NCI-H524 treated with DMSO at 0.1 percent for 48 hours (cell line): Measurements from ENCODE around the gene SULT2A1.
"Not testable (repeated sequence)": the region's sequence is repeated elsewhere in the genome, so short reads cannot be mapped to it uniquely, and the experiment has no call there.

Source experiments
- DNase-seq: peaks from one replicate; lab custom pipeline; 2025; lab: John Stamatoyannopoulos, UW

SULT2A1 gene

DNA sequence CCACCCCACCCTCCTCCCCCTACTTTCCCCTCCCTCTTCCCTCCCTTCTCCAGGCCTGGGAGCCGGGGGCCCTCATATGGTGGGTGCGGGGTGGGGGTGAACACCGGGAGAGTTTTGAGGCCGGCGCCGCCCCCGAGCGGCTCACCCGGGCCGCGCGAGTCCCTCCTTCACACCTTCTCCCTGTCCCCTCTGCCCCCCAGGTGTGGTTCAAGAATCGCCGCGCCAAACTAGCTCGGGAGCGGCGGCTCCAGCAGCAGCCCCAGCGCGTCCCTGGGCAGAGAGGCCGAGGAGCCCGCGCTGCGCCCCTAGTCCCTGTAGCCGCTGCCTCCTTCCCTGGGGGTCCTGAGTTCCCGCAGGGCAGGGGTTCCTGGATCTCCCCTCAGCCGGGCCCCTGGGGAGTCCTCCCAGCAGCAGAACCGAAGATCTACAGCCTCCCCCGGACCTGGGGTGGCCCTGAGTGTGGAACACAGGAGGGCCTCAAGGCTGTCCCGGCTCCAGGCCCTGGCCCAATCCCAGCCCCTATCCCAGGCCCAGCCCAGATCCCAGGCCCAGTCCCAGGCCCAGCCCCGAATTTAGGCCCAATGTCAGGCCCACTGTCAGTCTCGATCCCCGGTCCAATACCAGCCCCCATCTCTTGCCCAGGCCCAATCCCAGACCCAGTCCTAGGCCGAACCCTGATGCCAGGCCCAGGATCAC is 25.4 kb downstream of the SULT2A1 start:
- no peak for DNase-seq

- not testable (repeated sequence) for DNase-seq
Measured at GRCh38 chr19:47859838-47860237, 26.3 kb downstream of the SULT2A1 start.

GRCh38 chr19:47858646-47859285 is 27.3 kb downstream of the SULT2A1 start, which contains the start of gene TPRX2:
TPRX2 (plus strand) TSS chr19:47859235; CDS start chr19:47859247, 12 bp downstream.
- not testable (repeated sequence) for DNase-seq

DNA sequence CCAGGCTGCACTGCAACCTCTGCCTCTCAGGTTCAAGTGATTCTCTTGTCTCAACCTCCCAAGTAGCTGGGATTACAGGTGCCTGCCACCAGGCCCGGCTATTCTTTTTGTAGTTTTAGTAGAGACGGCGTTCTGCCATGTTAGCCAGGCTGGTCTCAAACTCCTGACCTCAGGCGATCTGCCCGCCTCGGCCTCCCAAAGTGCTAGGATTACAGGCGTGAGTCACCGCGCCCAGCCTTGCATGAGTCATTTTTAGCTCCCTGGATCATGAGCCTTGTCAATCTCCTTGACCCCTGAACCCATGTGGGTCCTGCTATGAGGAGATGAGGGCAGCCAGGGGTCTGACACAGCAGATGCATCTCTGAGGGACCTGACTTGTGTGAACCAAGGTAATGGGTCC is 27.9 kb downstream of the SULT2A1 start:
- DNase-seq, result not testable (repeated sequence)

GRCh38 chr19:47854459-47854858 is 31.7 kb downstream of the SULT2A1 start:
- DNase-seq, result no peak

DNA sequence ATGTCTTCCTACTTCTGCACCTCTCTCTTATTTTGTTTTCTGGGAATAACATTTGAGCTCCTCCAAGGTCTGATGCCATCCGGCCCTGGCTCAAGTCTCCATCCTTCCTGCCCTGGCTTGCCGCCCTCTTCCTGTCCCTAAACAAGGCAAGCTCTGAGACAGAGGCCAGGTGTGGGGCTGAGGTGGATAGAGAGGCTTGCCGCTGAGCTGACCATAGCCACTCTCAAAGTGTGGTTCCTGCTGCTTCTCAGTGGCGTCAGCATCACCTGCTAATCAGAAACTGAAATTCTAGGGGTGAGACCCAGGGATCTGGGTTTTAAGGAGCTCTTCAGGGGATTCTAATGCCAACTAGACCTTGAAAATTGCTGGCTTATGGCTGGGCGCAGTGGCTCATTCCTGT is 33.1 kb downstream of the SULT2A1 start:
- DNase-seq, result no peak

DNA sequence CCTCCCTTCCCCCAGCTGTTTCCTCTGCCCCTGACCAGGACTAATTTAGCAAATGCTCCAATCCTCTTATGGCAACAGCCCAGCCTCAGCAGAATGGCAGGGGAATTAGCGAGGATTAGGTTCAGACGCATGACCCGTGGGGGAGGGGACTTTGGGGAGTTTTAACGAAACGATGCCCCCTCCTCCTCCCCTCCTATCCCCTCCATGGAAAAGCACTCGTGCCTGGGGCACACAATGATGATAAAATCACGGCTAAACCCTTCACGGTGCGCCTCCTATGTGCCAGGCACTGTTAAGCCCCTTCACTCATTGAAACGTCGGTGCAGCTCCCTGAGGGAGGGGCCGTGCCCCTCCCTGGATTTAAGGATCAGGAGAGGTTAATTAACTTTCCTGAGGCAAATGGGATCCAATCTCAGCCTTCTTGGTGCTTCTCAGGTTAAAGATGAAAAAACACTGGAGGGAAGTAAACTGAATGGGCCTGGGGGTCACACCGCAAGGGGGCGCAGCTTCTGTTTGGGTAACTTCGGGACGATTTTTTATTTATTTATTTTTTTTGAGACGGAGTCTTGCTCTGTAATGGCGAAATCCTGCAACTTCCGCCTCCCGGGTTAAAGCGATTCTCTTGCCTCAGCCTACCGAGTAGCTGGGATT is 37.2 kb downstream of the SULT2A1 start:
- peak; percentile 94 for DNase-seq

DNA sequence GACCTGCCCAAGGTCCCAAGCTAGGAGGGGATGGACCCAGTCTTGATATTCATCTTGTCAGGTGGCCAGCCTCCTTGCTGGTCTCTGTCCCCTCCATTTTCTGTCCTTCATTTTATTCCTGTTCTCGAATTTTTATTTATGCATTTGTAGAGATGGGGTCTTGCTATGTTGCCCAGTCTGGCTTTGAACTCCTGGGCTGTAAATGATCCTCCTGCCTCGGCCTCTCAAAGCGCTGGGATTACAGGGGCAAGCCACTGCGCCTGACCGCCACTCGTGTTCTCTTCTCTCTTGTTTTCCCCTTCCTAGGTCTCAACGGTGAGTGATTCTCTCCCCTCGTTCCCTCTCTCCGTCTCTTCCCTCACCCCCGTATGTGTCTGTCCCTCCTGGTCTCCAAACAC is 37.7 kb downstream of the SULT2A1 start:
- DNase-seq, result no peak

DNA sequence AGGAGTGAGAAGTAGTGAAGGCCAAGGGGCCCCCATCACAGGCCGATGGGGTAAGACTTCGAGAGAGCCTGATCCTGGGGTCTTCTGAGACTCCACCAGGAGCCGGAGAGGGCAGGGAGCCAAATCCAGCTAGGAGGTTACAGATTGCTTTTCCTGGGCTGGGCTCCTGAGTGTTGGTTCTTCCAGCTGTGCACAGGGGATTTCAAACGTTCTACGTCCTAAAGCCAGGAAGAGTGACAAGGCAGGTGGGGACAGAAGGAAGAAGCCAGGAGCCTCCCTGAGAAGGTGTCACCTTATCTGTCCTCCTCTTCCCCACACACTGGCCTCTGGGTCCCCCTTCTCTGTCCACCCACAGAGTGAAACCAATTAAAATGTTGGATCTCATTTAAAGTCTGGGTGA is 43.2 kb downstream of the SULT2A1 start:
- DNase-seq, result no peak

DNA sequence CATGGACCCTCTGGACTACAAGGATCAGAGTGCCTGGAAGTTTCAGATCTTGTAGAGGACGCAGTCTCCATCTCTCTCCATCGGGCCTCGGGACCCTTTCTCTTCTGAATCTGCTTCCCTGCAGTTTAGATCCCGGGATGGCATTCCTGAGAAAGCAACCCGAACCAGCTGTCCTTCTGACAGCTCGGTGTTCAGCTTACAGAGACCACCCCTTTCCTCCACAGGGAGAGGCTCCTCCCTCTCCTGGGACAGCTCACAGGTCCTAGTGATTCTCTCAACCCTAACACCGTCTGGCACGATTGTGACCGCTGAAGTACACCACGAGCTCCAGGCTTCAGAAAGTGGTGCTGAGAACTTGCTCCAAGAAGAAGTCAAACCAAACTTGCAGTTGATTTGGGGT is 46.2 kb downstream of the SULT2A1 start:
- peak; percentile 40 for DNase-seq

- no peak for DNase-seq
Measured at GRCh38 chr19:47839411-47839810, 46.7 kb downstream of the SULT2A1 start.

DNA sequence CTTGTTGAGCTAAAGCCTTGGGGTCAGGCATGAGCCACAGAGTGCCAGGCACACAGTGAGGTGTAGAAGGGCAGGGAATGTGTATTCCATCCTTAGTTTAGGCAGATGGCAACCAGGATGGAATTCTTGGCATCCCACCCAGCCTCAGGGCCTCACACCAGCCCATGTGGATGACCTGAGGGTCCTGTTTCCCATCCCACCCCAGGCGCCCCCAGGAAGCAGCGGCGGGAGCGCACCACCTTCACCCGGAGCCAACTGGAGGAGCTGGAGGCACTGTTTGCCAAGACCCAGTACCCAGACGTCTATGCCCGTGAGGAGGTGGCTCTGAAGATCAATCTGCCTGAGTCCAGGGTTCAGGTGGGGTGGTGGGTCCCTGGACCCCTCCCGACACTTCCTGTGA is 50.1 kb downstream of the SULT2A1 start:
- DNase-seq, result no peak

DNA sequence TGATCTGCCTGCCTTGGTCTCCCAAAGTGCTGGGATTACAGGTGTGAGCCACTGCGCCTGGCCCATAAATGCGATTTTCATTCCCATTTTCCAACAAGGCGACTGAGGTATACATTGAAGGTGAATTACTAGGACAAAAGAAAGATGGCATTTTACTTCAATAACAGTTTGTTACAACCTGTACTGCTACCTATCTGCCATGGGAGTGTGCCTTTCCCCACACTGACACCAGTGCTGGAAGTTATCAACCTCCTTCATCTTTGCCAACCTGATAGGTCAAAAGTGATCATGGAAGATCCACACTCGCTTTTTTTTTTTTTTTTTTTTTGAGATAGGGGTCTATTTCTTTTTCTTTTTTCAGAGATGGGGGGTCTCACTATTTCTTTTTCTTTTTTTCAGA is 53.4 kb downstream of the SULT2A1 start:
- DNase-seq, result no peak

- DNase-seq, result no peak
Measured at GRCh38 chr19:47826800-47827199, 59.3 kb downstream of the SULT2A1 start.

DNA sequence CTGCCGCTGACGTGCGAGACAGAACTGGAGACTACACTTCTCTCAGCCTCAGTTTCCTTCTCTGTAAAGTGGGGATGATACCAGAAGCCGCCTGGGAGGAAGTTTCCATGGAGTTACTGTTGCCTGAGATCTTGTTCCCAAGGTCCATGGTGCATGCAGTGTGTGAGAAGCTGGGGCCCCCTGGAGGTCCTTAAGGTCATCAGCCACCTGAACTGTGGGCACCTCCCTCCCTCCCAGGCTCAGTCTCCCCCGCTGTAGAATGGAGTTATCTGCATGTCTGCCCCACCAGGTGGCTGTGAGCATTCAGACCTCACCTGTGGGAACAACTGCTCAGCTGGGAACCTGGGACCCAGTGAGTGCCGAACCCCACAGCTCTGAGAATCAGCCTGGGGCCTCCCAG is 61.7 kb downstream of the SULT2A1 start:
- DNase-seq, result no peak

DNA sequence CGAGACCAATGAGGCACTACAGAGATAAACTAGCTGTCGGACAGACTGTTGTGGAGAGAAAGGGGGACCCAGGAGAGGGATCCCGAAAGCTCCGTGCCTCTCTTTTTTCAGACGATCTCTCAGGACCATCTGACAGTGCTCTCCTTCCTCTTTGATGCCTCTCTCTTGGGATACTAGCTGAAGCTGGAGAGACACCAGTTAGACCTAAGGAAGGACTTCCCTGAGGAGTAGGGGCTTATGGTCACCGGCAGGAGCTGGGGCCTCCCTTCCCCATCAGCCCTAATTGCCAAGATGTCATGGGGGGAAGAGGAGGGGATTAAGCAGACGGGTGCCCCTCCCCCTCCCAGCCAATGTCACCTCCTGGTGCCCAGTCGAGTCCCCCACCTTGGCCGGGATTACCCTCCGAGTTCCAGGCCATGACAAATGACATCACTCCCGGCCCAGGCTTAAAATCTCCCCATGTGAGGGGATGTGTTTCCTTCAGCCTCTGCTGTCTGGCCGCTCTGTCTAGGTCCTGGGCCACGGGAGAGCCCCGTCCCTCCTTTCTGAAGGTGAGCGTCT is 64.6 kb downstream of the SULT2A1 start, which contains the start of gene CRX:
Gene CRX, plus strand, starts transcription at position 478 of the 561 bp plus-strand sequence. CDS start 12,507 bp downstream, outside the sequence.
- no peak for DNase-seq
